ENCODE results near the gene SPAG9. TPM values are rescaled to one million over a fixed set of nuclear protein-coding genes. Genes with fewer than 3 reads are reported as not detected.

SPAG9 gene
- total and polyA plus RNA-seq, 2 donors from 2014 or later, result 15.4 to 93.3 TPM

DNA sequence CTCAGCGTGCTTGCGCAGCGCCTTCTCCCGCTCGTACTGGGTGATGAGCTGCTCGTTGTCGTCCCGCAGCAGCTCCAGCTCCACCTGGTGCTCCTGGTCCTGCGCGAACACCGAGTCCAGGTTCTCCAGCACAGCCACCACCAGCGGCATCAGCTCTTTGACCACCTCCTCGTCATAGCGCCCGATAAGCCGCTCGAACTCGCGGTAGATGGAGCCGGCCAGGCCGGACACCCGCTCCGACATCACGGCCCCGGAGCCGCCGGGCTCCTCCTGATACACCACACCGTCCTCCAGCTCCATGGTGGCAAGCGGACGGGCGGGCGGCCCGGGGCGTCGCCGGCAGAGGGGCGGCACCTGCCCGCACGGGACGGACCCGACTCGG, 320 bp downstream of the SPAG9 start:
- TF ChIP-seq, protein P1, sequence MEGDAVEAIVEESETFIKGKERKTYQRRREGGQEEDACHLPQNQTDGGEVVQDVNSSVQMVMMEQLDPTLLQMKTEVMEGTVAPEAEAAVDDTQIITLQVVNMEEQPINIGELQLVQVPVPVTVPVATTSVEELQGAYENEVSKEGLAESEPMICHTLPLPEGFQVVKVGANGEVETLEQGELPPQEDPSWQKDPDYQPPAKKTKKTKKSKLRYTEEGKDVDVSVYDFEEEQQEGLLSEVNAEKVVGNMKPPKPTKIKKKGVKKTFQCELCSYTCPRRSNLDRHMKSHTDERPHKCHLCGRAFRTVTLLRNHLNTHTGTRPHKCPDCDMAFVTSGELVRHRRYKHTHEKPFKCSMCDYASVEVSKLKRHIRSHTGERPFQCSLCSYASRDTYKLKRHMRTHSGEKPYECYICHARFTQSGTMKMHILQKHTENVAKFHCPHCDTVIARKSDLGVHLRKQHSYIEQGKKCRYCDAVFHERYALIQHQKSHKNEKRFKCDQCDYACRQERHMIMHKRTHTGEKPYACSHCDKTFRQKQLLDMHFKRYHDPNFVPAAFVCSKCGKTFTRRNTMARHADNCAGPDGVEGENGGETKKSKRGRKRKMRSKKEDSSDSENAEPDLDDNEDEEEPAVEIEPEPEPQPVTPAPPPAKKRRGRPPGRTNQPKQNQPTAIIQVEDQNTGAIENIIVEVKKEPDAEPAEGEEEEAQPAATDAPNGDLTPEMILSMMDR (IDR thresholded peaks at IDR 0.05; ENCODE audit: borderline replicate concordance, extremely low read depth, insufficient read depth), result no peak
- intact Hi-C loops (cut with DNase I), result no loop called here
- H3K9ac ChIP-seq (ENCODE audit: low read length in 3 of 3), result peak overlapping the region; percentile 73 to 99 (median 80)
- H3K4me1 ChIP-seq (ENCODE audit: control insufficient read depth in 2 of 3, insufficient read depth in 2 of 3, low read depth in 1 of 3, low read length in 3 of 3), result peaks cover 6 to 20% (median 18%) of the 10 kb centered on the region in 3 donors
- no peaks in the 10 kb centered on the region for H3K27me3 ChIP-seq (ENCODE audit: control insufficient read depth, insufficient read depth, low read length)
- DNase-seq, result peak in 2 of 5 donors; percentile 62 to 63
- H3K36me3 ChIP-seq (ENCODE audit: control insufficient read depth in 2 of 3, insufficient read depth in 3 of 3, low read length in 3 of 3), result no peaks in the 10 kb centered on the region
- FAIRE-seq, result no peak
- peak overlapping the region; percentile 81 to 97 (median 84) for H3K4me3 ChIP-seq (ENCODE audit: low read length in 3 of 3)
- peak overlapping the region; percentile 99 for H3K27ac ChIP-seq (ENCODE audit: low read depth in 2 of 2, low read length in 2 of 2)
- no peaks in the 10 kb centered on the region for H3K9me3 ChIP-seq (ENCODE audit: control insufficient read depth in 2 of 3, insufficient read depth in 1 of 3, low read length in 3 of 3)

DNA sequence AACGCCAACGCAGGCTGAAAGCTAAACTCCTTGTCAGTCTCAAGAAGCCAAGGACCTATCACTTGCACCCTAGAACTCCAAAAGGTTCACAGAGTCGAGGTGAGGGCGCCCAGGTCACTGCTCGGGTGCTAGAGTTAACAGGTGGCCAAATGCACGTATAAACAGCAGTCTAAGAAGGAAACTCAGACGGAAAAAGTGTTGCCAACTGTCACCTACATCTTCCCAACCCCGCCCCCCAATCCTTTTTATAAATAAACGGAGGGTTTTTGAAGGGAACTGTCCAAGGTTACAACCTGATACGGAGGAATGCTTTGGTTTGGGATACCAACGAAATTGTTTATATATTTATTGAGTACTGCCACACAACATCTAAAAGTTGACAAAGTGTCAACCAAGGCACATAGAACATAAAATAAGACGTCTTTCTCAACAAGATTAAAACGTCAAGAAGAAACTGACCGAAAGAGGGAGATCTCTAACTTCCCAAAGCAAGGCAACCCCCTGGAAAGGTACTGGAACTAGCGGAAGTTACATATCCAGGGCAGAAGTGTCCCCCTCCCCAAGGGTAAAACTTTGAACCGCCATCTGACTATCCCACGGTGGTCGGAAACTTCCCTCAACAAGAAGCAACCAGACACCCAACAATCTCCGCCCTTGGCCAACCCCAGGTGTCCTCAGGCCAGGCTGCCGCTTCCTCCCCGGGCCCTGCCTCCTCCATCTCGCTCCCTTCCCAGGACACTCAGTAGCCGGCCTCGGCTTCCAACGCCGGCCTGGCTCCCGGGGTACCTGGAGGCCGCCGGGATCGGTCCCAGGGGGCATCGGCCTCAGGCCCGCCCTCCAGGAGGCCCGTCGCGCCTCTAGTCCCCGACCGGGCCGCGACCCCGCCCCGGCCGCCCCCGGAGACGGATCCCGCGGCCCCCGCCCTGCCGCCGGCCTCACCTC, 982 bp downstream of the SPAG9 start:
- Histone ChIP-seq H3K27ac (ENCODE audit: low read depth in 2 of 2, low read length in 2 of 2) (peak overlapping the region; percentile 99), H3K9me3 (ENCODE audit: control insufficient read depth in 2 of 3, insufficient read depth in 1 of 3, low read length in 3 of 3) (no peaks in the 10 kb centered on the region), H3K27me3 (ENCODE audit: control insufficient read depth, insufficient read depth, low read length) (no peaks in the 10 kb centered on the region), H3K4me1 (ENCODE audit: control insufficient read depth in 2 of 3, insufficient read depth in 2 of 3, low read depth in 1 of 3, low read length in 3 of 3) (peaks cover 6 to 18% (median 16%) of the 10 kb centered on the region in 3 donors), H3K9ac (ENCODE audit: low read length in 3 of 3) (peak overlapping the region; percentile 80 to 99 (median 82)), H3K36me3 (ENCODE audit: control insufficient read depth in 2 of 3, insufficient read depth in 3 of 3, low read length in 3 of 3) (no peaks in the 10 kb centered on the region), H3K4me3 (ENCODE audit: low read length in 3 of 3) (peak overlapping the region; percentile 81 to 97 (median 88))
- DNase-seq, result peak; percentile 64 to 89 (median 85)
- FAIRE-seq, result no peak
- TF ChIP-seq, protein P1 (IDR thresholded peaks at IDR 0.05; ENCODE audit: borderline replicate concordance, extremely low read depth, insufficient read depth), result peak; percentile 17
- intact Hi-C loops (cut with DNase I), result no loop called here

DNA sequence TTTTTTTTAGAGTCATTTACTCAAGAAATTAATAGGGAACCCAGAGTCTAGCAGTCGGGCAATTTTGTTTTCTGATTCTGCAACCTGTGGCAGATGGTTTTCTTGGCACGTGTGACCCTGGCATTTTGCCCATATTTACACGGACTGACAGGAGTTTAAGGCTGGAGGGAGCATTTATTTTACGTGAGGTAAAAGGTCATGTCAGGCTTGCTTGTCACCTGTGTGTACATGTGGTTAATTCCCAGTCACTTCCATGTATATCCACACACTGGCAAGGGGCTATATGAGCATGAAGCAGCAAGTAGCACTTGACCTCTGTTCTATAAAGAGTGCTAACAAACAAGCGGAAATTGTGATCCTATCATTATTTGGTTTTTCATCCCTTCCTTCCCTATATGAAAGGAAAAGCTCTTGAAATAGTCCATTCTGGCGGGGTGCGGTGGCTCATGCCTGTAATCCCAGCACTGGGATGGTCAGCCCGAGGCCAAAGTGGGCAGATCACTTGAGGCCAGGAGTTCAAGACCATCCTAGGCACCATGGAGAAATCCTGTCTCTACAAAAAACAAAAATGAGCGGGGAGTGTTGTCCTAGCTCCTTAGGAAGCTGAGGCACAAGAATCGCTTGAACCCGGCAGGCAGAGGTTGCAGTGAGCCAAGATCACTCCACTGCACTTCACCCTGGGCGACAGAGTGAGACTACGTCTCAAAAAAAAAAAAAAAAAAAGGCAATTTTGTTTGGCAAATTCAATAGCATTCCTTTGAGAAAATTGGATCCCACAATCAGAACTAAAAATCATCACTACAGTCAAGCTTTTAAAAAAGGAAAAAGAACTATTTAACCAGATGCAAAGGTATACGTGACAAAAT, 2.1 kb downstream of the SPAG9 start:
- H3K27ac ChIP-seq (ENCODE audit: low read depth in 2 of 2, low read length in 2 of 2), result peak overlapping the region; percentile 99
- no peaks in the 10 kb centered on the region for H3K36me3 ChIP-seq (ENCODE audit: control insufficient read depth in 2 of 3, insufficient read depth in 3 of 3, low read length in 3 of 3)
- intact Hi-C loops (cut with DNase I), result no loop called here
- peak overlapping the region in 2 of 3 donors; percentile 80 to 99 for H3K9ac ChIP-seq (ENCODE audit: low read length in 3 of 3)
- FAIRE-seq (no peak), DNase-seq (no peak)
- H3K27me3 ChIP-seq (ENCODE audit: control insufficient read depth, insufficient read depth, low read length), result no peaks in the 10 kb centered on the region
- TF ChIP-seq, protein P1 (IDR thresholded peaks at IDR 0.05; ENCODE audit: borderline replicate concordance, extremely low read depth, insufficient read depth), result no peak
- no peaks in the 10 kb centered on the region for H3K9me3 ChIP-seq (ENCODE audit: control insufficient read depth in 2 of 3, insufficient read depth in 1 of 3, low read length in 3 of 3)
- peak overlapping the region; percentile 81 to 97 (median 88) for H3K4me3 ChIP-seq (ENCODE audit: low read length in 3 of 3)
- H3K4me1 ChIP-seq (ENCODE audit: control insufficient read depth in 2 of 3, insufficient read depth in 2 of 3, low read depth in 1 of 3, low read length in 3 of 3), result peaks cover 6 to 18% (median 16%) of the 10 kb centered on the region in 3 donors
